ENCODE measurements around the gene CEP164.

The CEP164 gene

DNA sequence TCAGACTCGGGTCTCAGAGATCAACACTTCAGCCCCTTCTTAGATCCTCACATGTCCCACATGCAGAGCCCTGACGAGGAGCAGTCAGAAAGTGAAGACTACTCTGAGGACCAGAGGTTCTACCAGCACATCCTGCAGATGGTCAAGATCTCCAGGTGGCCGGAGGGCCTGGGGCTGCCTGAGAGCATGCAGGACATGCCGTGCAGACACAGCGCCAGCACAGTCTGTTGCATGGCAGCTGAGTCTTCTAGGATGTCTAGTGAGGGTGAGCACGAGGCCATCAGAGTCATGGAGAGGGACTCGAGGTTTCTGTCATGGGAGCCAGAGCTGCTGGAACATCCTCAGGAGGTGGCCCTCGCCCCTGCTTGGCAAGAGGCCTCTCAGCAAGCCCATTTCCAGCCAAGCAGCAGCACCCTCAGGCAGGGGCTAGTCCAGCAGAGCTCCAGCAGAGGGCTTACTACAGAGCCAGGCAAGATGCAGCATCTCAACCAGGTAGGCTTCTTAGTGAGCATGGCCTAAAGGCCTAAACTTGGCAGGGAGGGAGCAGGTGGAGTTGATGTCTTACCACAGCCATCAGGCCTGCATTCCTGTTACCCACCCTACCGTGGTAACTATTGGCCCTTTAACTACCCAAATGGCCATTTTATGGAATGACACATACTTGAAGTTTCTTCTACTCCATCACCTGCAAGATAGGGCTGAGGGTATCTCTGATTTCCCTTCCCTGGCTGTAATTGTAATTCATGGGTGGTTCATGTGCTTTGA, 28.7 kb downstream of the CEP164 start:
- Histone ChIP-seq H3K36me3 (ENCODE audit: insufficient read depth, low read length) (peaks cover 15% of the 10 kb centered on the region; the same call in 1 of the 2 replicates), H3K27me3 (ENCODE audit: insufficient read depth, low read length) (no peaks in the 10 kb centered on the region), H2AFZ (ENCODE audit: low read length, unreplicated experiment) (no peak overlapping the region), H3K4me1 (ENCODE audit: control insufficient read depth, insufficient read depth, low read length, unreplicated experiment) (no peaks in the 10 kb centered on the region), H3K4me3 (ENCODE audit: low read depth, low read length) (no peak overlapping the region), H3K79me2 (ENCODE audit: control insufficient read depth, insufficient read depth, low read length, unreplicated experiment) (no peaks in the 10 kb centered on the region), H3K27ac (ENCODE audit: low read depth, low read length) (no peak overlapping the region)

DNA sequence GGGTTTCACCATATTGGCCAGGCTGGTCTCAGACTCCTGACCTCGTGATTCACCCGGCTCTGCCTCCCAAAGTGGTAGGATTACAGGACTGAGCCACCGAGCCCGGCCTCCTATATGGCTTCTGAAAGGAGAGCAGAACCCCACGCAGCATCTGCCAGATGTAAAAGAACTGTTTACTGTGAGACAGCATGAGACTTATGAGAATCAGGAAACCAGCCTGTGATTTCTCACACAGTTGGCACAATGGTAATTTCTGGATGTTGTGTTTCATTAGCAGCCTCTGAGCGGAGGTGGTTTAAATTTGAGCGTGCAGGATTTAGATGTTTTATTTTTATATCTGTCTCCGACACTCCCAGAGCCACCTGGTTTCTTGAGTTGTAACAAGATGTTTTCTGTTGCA, 33.8 kb downstream of the CEP164 start:
- Histone ChIP-seq H3K36me3 (ENCODE audit: insufficient read depth, low read length) (peaks cover 23% of the 10 kb centered on the region), H3K4me1 (ENCODE audit: control insufficient read depth, insufficient read depth, low read length, unreplicated experiment) (no peaks in the 10 kb centered on the region), H3K4me3 (ENCODE audit: low read depth, low read length) (no peak overlapping the region), H3K27me3 (ENCODE audit: insufficient read depth, low read length) (no peaks in the 10 kb centered on the region), H3K27ac (ENCODE audit: low read depth, low read length) (no peak overlapping the region), H2AFZ (ENCODE audit: low read length, unreplicated experiment) (no peak overlapping the region), H3K79me2 (ENCODE audit: control insufficient read depth, insufficient read depth, low read length, unreplicated experiment) (no peaks in the 10 kb centered on the region)

DNA sequence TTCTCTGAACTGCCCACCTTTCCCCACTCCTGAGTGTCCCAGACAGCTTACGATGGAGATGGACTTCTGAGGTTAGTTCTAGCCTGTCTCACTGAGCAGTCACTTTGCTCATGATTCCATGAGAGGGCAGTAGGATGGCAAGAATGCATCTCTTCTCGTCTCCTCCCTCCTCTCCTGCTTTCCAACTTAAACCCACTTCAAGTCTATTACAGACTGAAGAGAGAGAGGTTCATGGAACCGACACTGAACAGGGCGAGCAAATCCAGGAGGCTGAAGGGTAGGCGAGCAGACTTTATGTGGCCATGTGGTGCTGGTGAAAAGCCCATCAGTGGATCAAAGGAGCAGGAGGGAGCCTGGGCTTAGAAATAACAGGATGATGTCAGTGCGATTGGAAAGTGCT, 38.6 kb downstream of the CEP164 start:
- Histone ChIP-seq H3K79me2 (ENCODE audit: control insufficient read depth, insufficient read depth, low read length, unreplicated experiment) (no peaks in the 10 kb centered on the region), H3K27ac (ENCODE audit: low read depth, low read length) (no peak overlapping the region), H2AFZ (ENCODE audit: low read length, unreplicated experiment) (no peak overlapping the region), H3K4me3 (ENCODE audit: low read depth, low read length) (no peak overlapping the region), H3K36me3 (ENCODE audit: insufficient read depth, low read length) (peaks cover 21% of the 10 kb centered on the region), H3K4me1 (ENCODE audit: control insufficient read depth, insufficient read depth, low read length, unreplicated experiment) (no peaks in the 10 kb centered on the region), H3K27me3 (ENCODE audit: insufficient read depth, low read length) (no peaks in the 10 kb centered on the region)

DNA sequence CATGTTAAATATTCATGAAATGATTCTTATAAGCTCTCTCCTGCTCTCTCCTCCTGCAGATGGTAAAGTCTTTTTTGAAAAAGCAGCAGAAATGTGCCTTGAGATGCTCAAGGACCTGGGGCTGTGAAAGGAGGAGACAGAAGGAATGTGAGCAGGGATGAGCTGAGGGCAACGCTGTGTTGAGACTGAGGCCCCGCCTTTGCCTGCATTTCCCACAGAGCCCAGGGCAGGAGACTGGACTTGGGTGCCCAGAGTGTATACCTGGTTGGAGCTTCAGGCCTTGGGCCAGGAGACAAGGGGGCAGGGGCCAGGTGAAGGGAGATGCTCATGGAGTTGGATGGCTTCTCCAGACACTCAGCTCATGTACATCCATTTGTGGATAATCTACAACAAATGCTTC, 39.2 kb downstream of the CEP164 start:
- no peak overlapping the region for H2AFZ ChIP-seq (ENCODE audit: low read length, unreplicated experiment)
- peaks cover 15% of the 10 kb centered on the region for H3K36me3 ChIP-seq (ENCODE audit: insufficient read depth, low read length)
- H3K27me3 ChIP-seq (ENCODE audit: insufficient read depth, low read length) = no peaks in the 10 kb centered on the region
- no peaks in the 10 kb centered on the region for H3K4me1 ChIP-seq (ENCODE audit: control insufficient read depth, insufficient read depth, low read length, unreplicated experiment)
- no peak overlapping the region for H3K4me3 ChIP-seq (ENCODE audit: low read depth, low read length)
- no peaks in the 10 kb centered on the region for H3K79me2 ChIP-seq (ENCODE audit: control insufficient read depth, insufficient read depth, low read length, unreplicated experiment)
- no peak overlapping the region for H3K27ac ChIP-seq (ENCODE audit: low read depth, low read length)

DNA sequence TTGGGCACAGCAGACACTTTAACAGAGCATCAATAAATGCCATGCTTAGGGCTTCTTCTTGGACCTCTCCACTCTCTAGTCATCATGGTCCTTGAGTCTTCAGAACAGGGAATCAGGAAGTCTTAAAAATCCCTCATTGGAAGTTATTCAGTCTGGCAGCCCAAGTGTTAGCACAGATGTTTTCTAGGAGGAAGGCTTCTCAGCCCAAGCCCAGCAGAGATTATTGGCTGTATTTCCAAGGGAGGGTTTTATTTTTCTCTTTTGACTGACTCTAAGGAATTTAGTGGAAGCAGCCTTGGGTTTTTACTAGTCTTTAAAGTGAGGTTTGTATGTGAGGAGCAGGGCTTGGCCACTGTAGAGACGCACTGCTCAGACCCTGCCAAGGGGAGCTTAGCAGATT, 41.9 kb downstream of the CEP164 start:
- no peaks in the 10 kb centered on the region for H3K27me3 ChIP-seq (ENCODE audit: insufficient read depth, low read length)
- H3K27ac ChIP-seq (ENCODE audit: low read depth, low read length) = no peak overlapping the region
- no peak overlapping the region for H2AFZ ChIP-seq (ENCODE audit: low read length, unreplicated experiment)
- no peak overlapping the region for H3K4me3 ChIP-seq (ENCODE audit: low read depth, low read length)
- no peaks in the 10 kb centered on the region for H3K79me2 ChIP-seq (ENCODE audit: control insufficient read depth, insufficient read depth, low read length, unreplicated experiment)
- H3K36me3 ChIP-seq (ENCODE audit: insufficient read depth, low read length) = peaks cover 11% of the 10 kb centered on the region; the same call in 1 of the 2 replicates
- H3K4me1 ChIP-seq (ENCODE audit: control insufficient read depth, insufficient read depth, low read length, unreplicated experiment) = no peaks in the 10 kb centered on the region

DNA sequence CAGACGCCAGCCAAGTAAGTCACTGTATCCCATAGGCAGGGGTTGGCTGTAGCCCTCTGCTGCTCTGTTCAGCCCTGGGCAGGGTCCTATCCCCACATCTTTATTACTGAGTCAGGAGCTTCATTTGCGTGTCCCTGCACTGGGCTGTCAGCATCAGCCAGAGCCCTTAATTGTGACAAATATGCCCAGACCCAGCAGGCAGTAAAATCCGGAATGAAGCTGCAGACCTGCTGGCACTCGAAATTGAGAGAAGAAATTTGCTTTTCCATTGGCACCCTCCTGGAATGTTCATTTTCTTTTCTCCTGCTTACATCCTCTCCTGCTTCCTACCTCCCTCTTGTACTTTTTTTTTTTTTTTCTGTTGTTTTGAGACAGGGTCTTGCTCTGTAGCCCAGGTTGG, 43.8 kb downstream of the CEP164 start:
- no peak overlapping the region for H3K4me3 ChIP-seq (ENCODE audit: low read depth, low read length)
- H3K79me2 ChIP-seq (ENCODE audit: control insufficient read depth, insufficient read depth, low read length, unreplicated experiment) = no peaks in the 10 kb centered on the region
- H3K27me3 ChIP-seq (ENCODE audit: insufficient read depth, low read length) = no peaks in the 10 kb centered on the region
- peaks cover 11% of the 10 kb centered on the region; the same call in 1 of the 2 replicates for H3K36me3 ChIP-seq (ENCODE audit: insufficient read depth, low read length)
- H3K4me1 ChIP-seq (ENCODE audit: control insufficient read depth, insufficient read depth, low read length, unreplicated experiment) = no peaks in the 10 kb centered on the region
- no peak overlapping the region for H2AFZ ChIP-seq (ENCODE audit: low read length, unreplicated experiment)
- no peak overlapping the region for H3K27ac ChIP-seq (ENCODE audit: low read depth, low read length)

DNA sequence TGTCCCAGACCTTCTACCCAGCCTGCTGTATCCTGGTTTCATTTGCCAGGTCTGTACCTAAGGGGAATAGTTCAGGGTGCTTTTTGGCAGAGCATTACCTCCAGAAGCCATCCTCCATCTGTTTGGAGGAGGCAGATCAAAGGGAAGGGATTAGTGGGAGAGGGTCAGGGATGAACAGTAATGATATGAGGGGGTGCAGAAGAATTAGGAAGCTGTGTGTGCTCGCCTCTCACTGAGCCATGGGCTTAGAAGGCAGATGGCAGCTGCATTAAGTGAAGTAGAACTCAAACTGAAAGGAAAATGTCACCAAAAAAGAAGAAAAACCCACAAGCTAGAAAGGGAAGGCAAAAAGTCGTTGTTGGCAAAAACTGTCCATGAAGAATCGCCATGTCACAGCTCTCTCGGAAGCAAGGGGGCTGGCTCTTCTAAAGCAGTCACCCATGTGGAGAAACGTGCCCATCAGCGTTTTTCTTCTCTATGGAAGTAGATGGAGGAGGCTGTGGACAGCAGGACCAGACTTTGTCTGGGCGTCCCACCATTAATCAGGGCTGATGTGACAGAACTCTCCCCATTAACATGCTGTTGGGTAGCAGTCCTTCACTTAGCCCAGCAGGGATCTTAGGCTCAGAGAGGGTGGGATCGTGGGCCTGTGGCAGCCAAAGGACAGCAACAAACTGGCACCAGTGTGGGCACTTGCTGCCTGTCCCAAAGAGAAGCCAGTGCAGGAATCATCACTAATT, 46.8 kb downstream of the CEP164 start:
- H3K27ac ChIP-seq (ENCODE audit: low read depth, low read length) = no peak overlapping the region
- no peaks in the 10 kb centered on the region for H3K79me2 ChIP-seq (ENCODE audit: control insufficient read depth, insufficient read depth, low read length, unreplicated experiment)
- peaks cover 9% of the 10 kb centered on the region; the same call in 1 of the 2 replicates for H3K36me3 ChIP-seq (ENCODE audit: insufficient read depth, low read length)
- no peaks in the 10 kb centered on the region for H3K27me3 ChIP-seq (ENCODE audit: insufficient read depth, low read length)
- no peak overlapping the region for H2AFZ ChIP-seq (ENCODE audit: low read length, unreplicated experiment)
- H3K4me3 ChIP-seq (ENCODE audit: low read depth, low read length) = no peak overlapping the region
- no peaks in the 10 kb centered on the region for H3K4me1 ChIP-seq (ENCODE audit: control insufficient read depth, insufficient read depth, low read length, unreplicated experiment)

DNA sequence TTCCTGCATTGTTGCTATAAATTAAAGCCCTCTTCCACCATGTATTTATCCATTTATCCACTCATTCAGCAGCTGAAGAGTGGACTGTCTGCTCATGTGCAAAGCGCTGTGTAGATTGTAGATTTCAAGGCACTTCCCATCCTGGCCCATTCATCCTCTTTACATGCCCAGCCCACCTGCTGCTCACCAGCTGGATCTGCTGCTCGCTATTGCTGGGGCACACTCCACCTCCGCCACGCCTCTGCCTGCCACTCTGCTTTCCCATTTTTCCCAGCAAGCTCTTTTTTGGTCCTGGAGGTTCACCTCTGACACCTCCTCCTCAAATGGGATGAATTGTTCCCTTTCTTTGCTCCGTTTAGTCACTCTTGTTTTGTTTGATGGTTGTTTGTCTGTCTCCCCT, 48.3 kb downstream of the CEP164 start:
- Histone ChIP-seq H3K27ac (ENCODE audit: low read depth, low read length) (no peak overlapping the region), H3K4me3 (ENCODE audit: low read depth, low read length) (no peak overlapping the region), H3K4me1 (ENCODE audit: control insufficient read depth, insufficient read depth, low read length, unreplicated experiment) (no peaks in the 10 kb centered on the region), H2AFZ (ENCODE audit: low read length, unreplicated experiment) (no peak overlapping the region), H3K36me3 (ENCODE audit: insufficient read depth, low read length) (peaks cover 13% of the 10 kb centered on the region; the same call in 1 of the 2 replicates), H3K27me3 (ENCODE audit: insufficient read depth, low read length) (no peaks in the 10 kb centered on the region), H3K79me2 (ENCODE audit: control insufficient read depth, insufficient read depth, low read length, unreplicated experiment) (no peaks in the 10 kb centered on the region)

DNA sequence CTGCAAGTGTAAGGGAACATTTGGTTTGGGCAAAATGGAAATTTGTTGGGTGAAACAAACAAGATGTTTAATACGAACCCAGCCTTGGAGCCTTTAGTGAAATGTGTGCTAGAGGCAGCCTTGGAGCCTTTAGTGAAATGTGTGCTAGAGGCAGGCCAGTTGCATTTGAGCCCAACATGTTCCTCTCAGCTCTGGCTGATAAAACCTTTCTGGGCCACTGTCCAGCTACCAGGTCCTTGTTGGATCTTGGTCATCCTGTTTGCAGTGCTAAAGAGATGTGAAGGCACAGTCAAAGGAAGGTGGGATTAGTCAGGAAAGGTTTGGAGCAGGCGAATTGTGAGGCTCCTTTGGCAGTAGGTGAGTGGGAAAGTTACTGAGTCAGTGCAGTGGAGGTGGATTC, 48.9 kb downstream of the CEP164 start:
- H3K27ac ChIP-seq (ENCODE audit: low read depth, low read length) = no peak overlapping the region
- H3K4me3 ChIP-seq (ENCODE audit: low read depth, low read length) = no peak overlapping the region
- no peaks in the 10 kb centered on the region for H3K79me2 ChIP-seq (ENCODE audit: control insufficient read depth, insufficient read depth, low read length, unreplicated experiment)
- no peak overlapping the region for H2AFZ ChIP-seq (ENCODE audit: low read length, unreplicated experiment)
- H3K36me3 ChIP-seq (ENCODE audit: insufficient read depth, low read length) = peaks cover 14% of the 10 kb centered on the region; the same call in 1 of the 2 replicates
- no peaks in the 10 kb centered on the region for H3K4me1 ChIP-seq (ENCODE audit: control insufficient read depth, insufficient read depth, low read length, unreplicated experiment)
- H3K27me3 ChIP-seq (ENCODE audit: insufficient read depth, low read length) = no peaks in the 10 kb centered on the region

DNA sequence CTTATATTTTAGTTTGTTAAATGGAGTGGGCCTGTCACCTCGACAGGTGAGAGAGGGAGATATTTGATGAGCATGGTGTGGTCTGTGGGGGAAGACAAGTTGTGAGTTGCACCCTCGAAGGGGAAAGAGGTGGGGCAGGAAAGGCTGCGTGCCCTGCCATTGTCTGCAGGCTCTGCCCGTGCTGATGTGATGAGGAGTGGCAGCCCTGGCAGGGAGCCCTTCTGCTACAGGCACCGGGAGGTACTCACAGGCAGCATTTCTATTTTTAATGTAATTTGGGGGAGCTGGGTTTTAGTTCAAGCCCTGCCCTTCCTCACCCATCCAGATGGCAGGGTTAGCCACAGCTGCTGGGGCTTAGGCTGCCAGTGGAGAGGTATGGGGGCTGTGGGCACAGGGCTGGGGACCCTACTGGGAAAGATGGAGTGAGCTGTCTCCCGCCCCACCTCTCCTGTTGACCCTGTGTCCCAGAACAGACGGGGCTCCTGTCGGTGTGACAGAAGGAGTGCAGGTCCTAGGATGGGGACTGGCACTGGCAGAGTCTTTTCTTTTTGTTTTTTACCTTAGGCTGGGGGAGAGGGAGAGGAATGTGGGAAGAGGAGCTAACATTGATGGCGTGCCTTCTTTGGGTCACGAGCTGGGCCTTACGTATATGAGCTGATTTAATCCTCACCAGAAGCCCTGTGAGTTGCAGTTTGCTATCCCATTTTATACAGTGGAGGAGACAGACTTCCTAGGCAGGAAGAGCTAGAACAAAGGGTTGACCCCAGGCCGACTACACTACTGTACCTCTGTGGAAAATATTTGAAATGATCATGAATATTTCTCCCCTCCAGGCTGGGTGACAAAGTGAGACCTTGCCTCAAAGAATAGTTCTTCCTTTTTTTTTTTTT, 51.6 kb downstream of the CEP164 start:
- Histone ChIP-seq H2AFZ (ENCODE audit: low read length, unreplicated experiment) (no peak overlapping the region), H3K27me3 (ENCODE audit: insufficient read depth, low read length) (no peaks in the 10 kb centered on the region), H3K4me3 (ENCODE audit: low read depth, low read length) (no peak overlapping the region), H3K36me3 (ENCODE audit: insufficient read depth, low read length) (peaks cover 8% of the 10 kb centered on the region; the same call in 1 of the 2 replicates), H3K27ac (ENCODE audit: low read depth, low read length) (no peak overlapping the region), H3K4me1 (ENCODE audit: control insufficient read depth, insufficient read depth, low read length, unreplicated experiment) (peaks cover 12% of the 10 kb centered on the region), H3K79me2 (ENCODE audit: control insufficient read depth, insufficient read depth, low read length, unreplicated experiment) (no peaks in the 10 kb centered on the region)

Data from ACC112 (cell line).